Adrenal gland (tissue), 5 donors: ENCODE data around the gene ITCH.
"Not testable (repeated sequence)": the region's sequence is repeated elsewhere in the genome, so short reads cannot be mapped to it uniquely, and the experiment has no call there.

Experiments
- CTCF ChIP-seq, 6 experiments: fragments of 450-650 bp in 4 of 6; fragments of 200-600 bp in 2 of 6; sonication (generic) in 1 of 6; IDR thresholded peaks; 1 replicate in 5 of 6; 2 replicates in 1 of 6; pipeline versions ENCODE4 v1.5.1 to v1.8.0; 2016 to 2021; ENCODE audit warnings: antibody characterized with exemption in 6 of 6, mild to moderate bottlenecking in 2 of 6, moderate library complexity in 1 of 6
- POLR2A ChIP-seq, 2 donors: fragments of 450-650 bp; IDR thresholded peaks; one replicate each; pipeline ENCODE4 v1.6.1; 2017; ENCODE audit warnings: antibody characterized with exemption in 2 of 2, mild to moderate bottlenecking in 2 of 2, moderate library complexity in 1 of 2
- donor health status: DM: no; HTN: no; CAD: no.

DNA sequence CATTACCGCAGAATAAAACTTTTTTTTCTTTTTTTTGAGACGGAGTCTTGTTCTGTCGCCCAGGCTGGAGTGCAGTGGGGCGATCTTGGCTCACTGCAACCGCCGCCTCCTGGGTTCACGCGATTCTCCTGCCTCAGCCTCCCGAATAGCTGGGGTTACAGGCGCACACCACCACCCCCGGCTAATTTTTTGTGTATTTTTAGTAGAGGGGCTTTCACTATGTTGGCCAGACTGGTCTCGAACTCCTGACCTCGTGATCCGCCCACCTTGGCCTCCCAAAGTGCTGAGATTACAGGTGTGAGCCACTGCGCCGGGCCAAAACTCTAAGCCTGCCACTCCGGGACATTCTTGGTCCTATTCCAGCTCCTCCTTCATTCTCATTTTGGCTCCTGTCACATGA lies 151.0 kb downstream of the ITCH start:
- TF ChIP-seq CTCF, POLR2A (IDR thresholded peaks at IDR 0.05): not testable (repeated sequence)
